ENCODE measurements around the gene RPS15A. TPM values are rescaled to one million over a fixed set of nuclear protein-coding genes. Genes with fewer than 3 reads are reported as not detected.
A peak's percentile ranks its signal among the peaks of the same experiment; 100 is the strongest.

Gene RPS15A
- total RNA-seq, 1 donor from 2014 or later, result 1,036 TPM

- Histone ChIP-seq H3K4me2 (ENCODE audit: low read length) (peak overlapping the region; percentile 99), H2AFZ (ENCODE audit: low read depth, low read length) (no peak overlapping the region), H3K4me3 (ENCODE audit: insufficient read depth, low read depth, low read length) (peak overlapping the region; percentile 32), H3K79me2 (ENCODE audit: insufficient read depth, low read length) (peaks cover 78% of the 10 kb centered on the region), H3K36me3 (ENCODE audit: insufficient read depth, low read length) (peaks cover 54% of the 10 kb centered on the region), H4K20me1 (ENCODE audit: insufficient read depth, low read length) (peaks cover 82% of the 10 kb centered on the region), H3K27me3 (ENCODE audit: insufficient read depth, low read length) (no peaks in the 10 kb centered on the region), H3K9me3 (ENCODE audit: insufficient read depth, low read depth, low read length) (no peaks in the 10 kb centered on the region), H3K9ac (ENCODE audit: low read length) (peak overlapping the region; percentile 5), H3K27ac (ENCODE audit: low read depth, low read length) (no peak overlapping the region), H3K4me1 (ENCODE audit: insufficient read depth, low read length) (peaks cover 17% of the 10 kb centered on the region)
- DNase-seq (ENCODE audit: low read depth) (peak; percentile 30), FAIRE-seq (no peak)
- TF ChIP-seq, protein P1, sequence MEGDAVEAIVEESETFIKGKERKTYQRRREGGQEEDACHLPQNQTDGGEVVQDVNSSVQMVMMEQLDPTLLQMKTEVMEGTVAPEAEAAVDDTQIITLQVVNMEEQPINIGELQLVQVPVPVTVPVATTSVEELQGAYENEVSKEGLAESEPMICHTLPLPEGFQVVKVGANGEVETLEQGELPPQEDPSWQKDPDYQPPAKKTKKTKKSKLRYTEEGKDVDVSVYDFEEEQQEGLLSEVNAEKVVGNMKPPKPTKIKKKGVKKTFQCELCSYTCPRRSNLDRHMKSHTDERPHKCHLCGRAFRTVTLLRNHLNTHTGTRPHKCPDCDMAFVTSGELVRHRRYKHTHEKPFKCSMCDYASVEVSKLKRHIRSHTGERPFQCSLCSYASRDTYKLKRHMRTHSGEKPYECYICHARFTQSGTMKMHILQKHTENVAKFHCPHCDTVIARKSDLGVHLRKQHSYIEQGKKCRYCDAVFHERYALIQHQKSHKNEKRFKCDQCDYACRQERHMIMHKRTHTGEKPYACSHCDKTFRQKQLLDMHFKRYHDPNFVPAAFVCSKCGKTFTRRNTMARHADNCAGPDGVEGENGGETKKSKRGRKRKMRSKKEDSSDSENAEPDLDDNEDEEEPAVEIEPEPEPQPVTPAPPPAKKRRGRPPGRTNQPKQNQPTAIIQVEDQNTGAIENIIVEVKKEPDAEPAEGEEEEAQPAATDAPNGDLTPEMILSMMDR (IDR thresholded peaks at IDR 0.05; ENCODE audit: insufficient read depth, low read depth, low read length), result no peak
- no peak for TF ChIP-seq EZH2 (IDR thresholded peaks at IDR 0.05; ENCODE audit: insufficient read depth, low read length)
- H3K36me3 Mint-ChIP-seq (ENCODE audit: low read depth, unreplicated experiment), result peaks cover 13% of the 10 kb centered on the region
- no peaks in the 10 kb centered on the region for H3K27me3 Mint-ChIP-seq (ENCODE audit: low read depth, unreplicated experiment)
- H3K4me1 Mint-ChIP-seq (ENCODE audit: low read depth, unreplicated experiment), result peaks cover 31% of the 10 kb centered on the region
- no peak overlapping the region for H3K27ac Mint-ChIP-seq (ENCODE audit: unreplicated experiment)
- H3K9me3 Mint-ChIP-seq (ENCODE audit: unreplicated experiment), result no peaks in the 10 kb centered on the region
- peak overlapping the region; percentile 78 for H3K4me3 Mint-ChIP-seq (ENCODE audit: unreplicated experiment)
These were observed 5.1 kb downstream of the RPS15A start for GRCh38 chr16:18784917-18785623.

DNA sequence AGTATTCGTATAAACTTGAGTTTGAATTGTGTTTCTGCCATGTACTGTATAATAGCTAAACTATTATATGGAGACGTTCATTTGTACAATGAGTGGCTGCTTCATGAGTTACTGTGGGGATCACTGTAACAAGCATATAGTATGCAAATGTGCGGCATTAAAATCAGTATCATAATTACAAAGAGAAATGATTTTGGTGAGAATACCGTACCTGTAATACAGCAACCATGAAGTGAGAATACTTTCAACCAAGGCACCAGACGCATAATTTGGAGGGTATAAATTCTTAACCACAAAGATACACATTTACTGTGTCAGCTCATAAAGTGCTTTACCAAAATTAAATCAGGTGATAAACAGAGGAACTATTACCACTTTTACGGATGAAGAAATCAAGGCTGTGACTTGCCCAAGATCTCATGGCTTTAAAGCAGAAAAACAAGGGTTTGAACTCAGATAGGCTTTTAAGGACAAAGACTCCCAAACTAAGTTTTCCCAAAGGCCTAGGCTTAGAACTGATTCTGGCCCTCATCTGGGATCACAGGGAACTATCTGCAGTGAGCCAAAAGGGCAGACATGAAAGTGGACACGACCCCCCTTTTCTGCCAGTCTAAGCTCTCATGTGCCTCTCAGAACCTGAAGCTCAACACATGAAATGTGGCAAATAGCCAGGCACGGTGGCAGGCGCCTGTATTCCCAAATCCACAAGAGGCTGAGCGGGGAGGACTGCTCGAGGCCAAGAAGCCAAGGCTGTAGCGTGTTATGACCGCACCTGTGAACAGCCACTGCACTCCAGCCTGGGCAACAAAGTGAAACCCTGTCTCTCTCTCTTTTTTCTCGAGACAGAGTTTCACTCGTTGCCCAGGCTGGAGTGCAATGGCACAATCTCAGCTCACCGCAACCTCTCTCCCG is 6.4 kb downstream of the RPS15A start:
- Mint-ChIP-seq H3K36me3 (ENCODE audit: low read depth, unreplicated experiment) (peaks cover 13% of the 10 kb centered on the region), H3K27me3 (ENCODE audit: low read depth, unreplicated experiment) (no peaks in the 10 kb centered on the region), H3K4me1 (ENCODE audit: low read depth, unreplicated experiment) (peaks cover 31% of the 10 kb centered on the region), H3K27ac (ENCODE audit: unreplicated experiment) (no peak overlapping the region), H3K9me3 (ENCODE audit: unreplicated experiment) (no peaks in the 10 kb centered on the region), H3K4me3 (ENCODE audit: unreplicated experiment) (no peak overlapping the region)
- peaks cover 75% of the 10 kb centered on the region for H4K20me1 ChIP-seq (ENCODE audit: insufficient read depth, low read length)
- no peak overlapping the region for H3K27ac ChIP-seq (ENCODE audit: low read depth, low read length)
- FAIRE-seq, result no peak
- no peaks in the 10 kb centered on the region for H3K27me3 ChIP-seq (ENCODE audit: insufficient read depth, low read length)
- no peak overlapping the region for H3K4me2 ChIP-seq (ENCODE audit: low read length)
- peaks cover 14% of the 10 kb centered on the region for H3K4me1 ChIP-seq (ENCODE audit: insufficient read depth, low read length)
- no peak overlapping the region for H2AFZ ChIP-seq (ENCODE audit: low read depth, low read length)
- H3K9ac ChIP-seq (ENCODE audit: low read length), result no peak overlapping the region
- H3K4me3 ChIP-seq (ENCODE audit: insufficient read depth, low read depth, low read length), result no peak overlapping the region
- H3K36me3 ChIP-seq (ENCODE audit: insufficient read depth, low read length), result peaks cover 47% of the 10 kb centered on the region
- no peak for TF ChIP-seq EZH2 (IDR thresholded peaks at IDR 0.05; ENCODE audit: insufficient read depth, low read length)
- TF ChIP-seq, protein P1 (IDR thresholded peaks at IDR 0.05; ENCODE audit: insufficient read depth, low read depth, low read length), result no peak
- no peaks in the 10 kb centered on the region for H3K9me3 ChIP-seq (ENCODE audit: insufficient read depth, low read depth, low read length)
- DNase-seq (ENCODE audit: low read depth), result no peak
- peaks cover 64% of the 10 kb centered on the region for H3K79me2 ChIP-seq (ENCODE audit: insufficient read depth, low read length)

Measured in astrocyte (in vitro differentiated cells and primary cell).